IPS-15b (cell line): Measurements from ENCODE around the gene MRPL20.
"Not testable (repeated sequence)": the region's sequence is repeated elsewhere in the genome, so short reads cannot be mapped to it uniquely, and the experiment has no call there.

Experiments used
- H3K27me3 ChIP-seq: one replicate; pipeline ENCODE4 v1.6.1; 2013; ENCODE audit warnings: low read length; ENCODE audit not compliant: control insufficient read depth, insufficient read depth
- H3K36me3 ChIP-seq: one replicate; pipeline ENCODE4 v1.6.1; 2013; ENCODE audit warnings: low read length; ENCODE audit not compliant: control insufficient read depth, insufficient read depth
- H3K4me1 ChIP-seq: one replicate; pipeline ENCODE4 v1.6.1; 2013; ENCODE audit warnings: mild to moderate bottlenecking, low read length; ENCODE audit not compliant: control insufficient read depth, insufficient read depth
- H3K4me3 ChIP-seq: one replicate; pipeline ENCODE4 v1.5.1; 2013; ENCODE audit warnings: low read depth, low read length
- H3K9ac ChIP-seq: one replicate; pipeline ENCODE4 v1.6.1; 2013; ENCODE audit warnings: low read depth, mild to moderate bottlenecking, low read length
- H3K9me3 ChIP-seq: one replicate; pipeline ENCODE4 v1.6.1; 2013; ENCODE audit warnings: mild to moderate bottlenecking, low read length; ENCODE audit not compliant: control insufficient read depth, insufficient read depth

The MRPL20 gene

GRCh38 chr1:1371364-1371745, 35.7 kb downstream of the MRPL20 start:
- H3K4me3 ChIP-seq, result no peak overlapping the region
- peaks cover 3% of the 10 kb centered on the region for H3K4me1 ChIP-seq
- no peak overlapping the region for H3K9ac ChIP-seq
- H3K27me3 ChIP-seq, result no peaks in the 10 kb centered on the region
- peaks cover 12% of the 10 kb centered on the region for H3K36me3 ChIP-seq
- peaks cover 11% of the 10 kb centered on the region for H3K9me3 ChIP-seq

- no peak overlapping the region for H3K9ac ChIP-seq
- peaks cover 15% of the 10 kb centered on the region for H3K9me3 ChIP-seq
These were observed 36.3 kb downstream of the MRPL20 start for GRCh38 chr1:1370771-1371300.

GRCh38 chr1:1370094-1370493, 37.0 kb downstream of the MRPL20 start:
- H3K9me3 ChIP-seq, result peaks cover 15% of the 10 kb centered on the region
- not testable (repeated sequence) for H3K9ac ChIP-seq, H3K4me3 ChIP-seq, H3K4me1 ChIP-seq, H3K27me3 ChIP-seq
- peaks cover 12% of the 10 kb centered on the region for H3K36me3 ChIP-seq

More at GRCh38 chr1:1370771-1371300, 36.3 kb downstream of the MRPL20 start:
- peaks cover 3% of the 10 kb centered on the region for H3K4me1 ChIP-seq
- H3K27me3 ChIP-seq, result no peaks in the 10 kb centered on the region
- peaks cover 12% of the 10 kb centered on the region for H3K36me3 ChIP-seq
- H3K4me3 ChIP-seq, result no peak overlapping the region

- Histone ChIP-seq H3K27me3 (no peaks in the 10 kb centered on the region), H3K36me3 (peaks cover 1% of the 10 kb centered on the region), H3K9ac (no peak overlapping the region), H3K4me1 (no peaks in the 10 kb centered on the region), H3K9me3 (peaks cover 15% of the 10 kb centered on the region), H3K4me3 (no peak overlapping the region)
These were observed 39.8 kb downstream of the MRPL20 start for GRCh38 chr1:1367315-1367714.

GRCh38 chr1:1366699-1367066, 40.4 kb downstream of the MRPL20 start:
- no peaks in the 10 kb centered on the region for H3K27me3 ChIP-seq
- no peak overlapping the region for H3K4me3 ChIP-seq
- H3K9ac ChIP-seq, result no peak overlapping the region
- H3K9me3 ChIP-seq, result peaks cover 15% of the 10 kb centered on the region
- peaks cover 2% of the 10 kb centered on the region for H3K4me1 ChIP-seq
- H3K36me3 ChIP-seq, result no peaks in the 10 kb centered on the region

- H3K9me3 ChIP-seq, result peaks cover 15% of the 10 kb centered on the region
- no peaks in the 10 kb centered on the region for H3K27me3 ChIP-seq
- no peak overlapping the region for H3K9ac ChIP-seq
- H3K4me1 ChIP-seq, result peaks cover 2% of the 10 kb centered on the region
- no peaks in the 10 kb centered on the region for H3K36me3 ChIP-seq
- no peak overlapping the region for H3K4me3 ChIP-seq
These were observed 41.0 kb downstream of the MRPL20 start for GRCh38 chr1:1365875-1366698.

- H3K9me3 ChIP-seq, result peaks cover 15% of the 10 kb centered on the region
- H3K27me3 ChIP-seq, result no peaks in the 10 kb centered on the region
- no peaks in the 10 kb centered on the region for H3K36me3 ChIP-seq
- H3K9ac ChIP-seq, result no peak overlapping the region
- no peak overlapping the region for H3K4me3 ChIP-seq
- peaks cover 2% of the 10 kb centered on the region for H3K4me1 ChIP-seq
These were observed 42.8 kb downstream of the MRPL20 start for GRCh38 chr1:1364266-1364665.

GRCh38 chr1:1361982-1362423, 45.1 kb downstream of the MRPL20 start:
- Histone ChIP-seq H3K4me3 (no peak overlapping the region), H3K36me3 (no peaks in the 10 kb centered on the region), H3K4me1 (peaks cover 5% of the 10 kb centered on the region), H3K9ac (no peak overlapping the region), H3K9me3 (peaks cover 11% of the 10 kb centered on the region), H3K27me3 (no peaks in the 10 kb centered on the region)

- no peak overlapping the region for H3K4me3 ChIP-seq
- no peak overlapping the region for H3K9ac ChIP-seq
- H3K9me3 ChIP-seq, result peaks cover 5% of the 10 kb centered on the region
- H3K36me3 ChIP-seq, result no peaks in the 10 kb centered on the region
- no peaks in the 10 kb centered on the region for H3K27me3 ChIP-seq
- H3K4me1 ChIP-seq, result peaks cover 5% of the 10 kb centered on the region
These were observed 45.7 kb downstream of the MRPL20 start for GRCh38 chr1:1361233-1361981.

- Histone ChIP-seq H3K27me3 (no peaks in the 10 kb centered on the region), H3K9me3 (no peaks in the 10 kb centered on the region), H3K4me3 (no peak overlapping the region), H3K36me3 (no peaks in the 10 kb centered on the region), H3K9ac (no peak overlapping the region), H3K4me1 (peaks cover 5% of the 10 kb centered on the region)
These were observed 46.5 kb downstream of the MRPL20 start for GRCh38 chr1:1360506-1361169.

GRCh38 chr1:1359664-1360468, 47.2 kb downstream of the MRPL20 start:
- Histone ChIP-seq H3K9me3 (no peaks in the 10 kb centered on the region), H3K4me3 (no peak overlapping the region), H3K36me3 (no peaks in the 10 kb centered on the region), H3K27me3 (no peaks in the 10 kb centered on the region), H3K4me1 (peaks cover 5% of the 10 kb centered on the region), H3K9ac (no peak overlapping the region)
